Trophoblast cell (in vitro differentiated cells and primary cell): ENCODE measurements around the gene THEMIS2.

Experiments
- DNase-seq, 2 donors: peaks; one replicate each; pipeline ENCODE4 v3.0.0-alpha.2; 2016
- H2AFZ ChIP-seq: 2 replicates; pipeline ENCODE4 v1.6.1; 2013; ENCODE audit warnings: low read length, moderate library complexity, mild to moderate bottlenecking; ENCODE audit not compliant: insufficient read depth, poor library complexity
- H2AK5ac ChIP-seq: 2 replicates; pipeline ENCODE4 v1.6.1; 2013; ENCODE audit warnings: mild to moderate bottlenecking, low read length
- H2BK120ac ChIP-seq: 2 replicates; pipeline ENCODE4 v1.6.1; 2013; ENCODE audit warnings: low read length, mild to moderate bottlenecking, moderate library complexity; ENCODE audit not compliant: insufficient read depth, poor library complexity
- H2BK12ac ChIP-seq: 2 replicates; pipeline ENCODE4 v1.6.1; 2013; ENCODE audit warnings: mild to moderate bottlenecking, low read length, moderate library complexity
- H2BK5ac ChIP-seq: 2 replicates; pipeline ENCODE4 v1.6.1; 2013; ENCODE audit warnings: low read length, low read depth, moderate library complexity, mild to moderate bottlenecking; ENCODE audit not compliant: poor library complexity
- H3K14ac ChIP-seq: 2 replicates; pipeline ENCODE4 v1.6.1; 2013; ENCODE audit warnings: mild to moderate bottlenecking, low read length
- H3K18ac ChIP-seq: 2 replicates; pipeline ENCODE4 v1.6.1; 2013; ENCODE audit warnings: mild to moderate bottlenecking, low read length
- H3K23ac ChIP-seq: 2 replicates; pipeline ENCODE4 v1.6.1; 2013; ENCODE audit warnings: low read length
- H3K27ac ChIP-seq: 2 replicates; pipeline ENCODE4 v1.5.1; 2013; ENCODE audit warnings: low read depth, mild to moderate bottlenecking, inconsistent platforms, low read length, moderate library complexity
- H3K27me3 ChIP-seq: 2 replicates; pipeline ENCODE4 v1.6.1; 2013; ENCODE audit warnings: inconsistent platforms, mild to moderate bottlenecking, low read length, moderate library complexity; ENCODE audit not compliant: insufficient read depth
- H3K36me3 ChIP-seq, 2 experiments: 1 replicate in 1 of 2; 2 replicates in 1 of 2; pipeline ENCODE4 v1.6.1; 2013; ENCODE audit warnings: low read length in 2 of 2, mild to moderate bottlenecking in 2 of 2, moderate library complexity in 1 of 2; ENCODE audit not compliant: insufficient read depth in 2 of 2, control insufficient read depth in 1 of 2
- H3K4ac ChIP-seq: 2 replicates; pipeline ENCODE4 v1.6.1; 2013; ENCODE audit warnings: low read depth, mild to moderate bottlenecking, low read length, moderate library complexity
- H3K4me1 ChIP-seq, 2 experiments: 1 replicate in 1 of 2; 2 replicates in 1 of 2; pipeline ENCODE4 v1.6.1; 2013; ENCODE audit warnings: low read length in 2 of 2, mild to moderate bottlenecking in 2 of 2, moderate library complexity in 1 of 2; ENCODE audit not compliant: insufficient read depth in 2 of 2, control insufficient read depth in 1 of 2
- H3K4me2 ChIP-seq: 2 replicates; pipeline ENCODE4 v1.6.1; 2013; ENCODE audit warnings: inconsistent platforms, mild to moderate bottlenecking, low read length, moderate library complexity
- H3K4me3 ChIP-seq: 2 replicates; pipeline ENCODE4 v1.5.1; 2013; ENCODE audit warnings: mild to moderate bottlenecking, low read depth, low read length, inconsistent platforms
- H3K79me1 ChIP-seq: one replicate; pipeline ENCODE4 v1.6.1; 2013; ENCODE audit warnings: low read length
- H3K79me2 ChIP-seq: 2 replicates; pipeline ENCODE4 v1.6.1; 2013; ENCODE audit warnings: low read length, mild to moderate bottlenecking; ENCODE audit not compliant: control insufficient read depth, insufficient read depth, poor library complexity
- H3K9ac ChIP-seq: 2 replicates; pipeline ENCODE4 v1.6.1; 2013; ENCODE audit warnings: mild to moderate bottlenecking, low read length
- H3K9me3 ChIP-seq: 2 replicates; pipeline ENCODE4 v1.6.1; 2013; ENCODE audit warnings: low read depth, mild to moderate bottlenecking, control low read depth, inconsistent platforms, low read length; ENCODE audit not compliant: insufficient read depth
- H4K12ac ChIP-seq: 2 replicates; pipeline ENCODE4 v1.6.1; 2013; ENCODE audit warnings: low read depth, mild to moderate bottlenecking, low read length, moderate library complexity
- H4K8ac ChIP-seq: 2 replicates; pipeline ENCODE4 v1.6.1; 2013; ENCODE audit warnings: low read depth, mild to moderate bottlenecking, low read length, moderate library complexity
- H4K91ac ChIP-seq: one replicate; pipeline ENCODE4 v1.6.1; 2013; ENCODE audit warnings: low read depth, mild to moderate bottlenecking, low read length, moderate library complexity
- WGBS: extraction: QIAGEN DNeasy Blood & Tissue Kit; methylation state at CpG from one replicate; pipeline ENCODE4 v1.1.7; 2013; ENCODE audit warnings: missing lambda C conversion rate; ENCODE audit not compliant: insufficient read length, insufficient coverage; ENCODE audit errors: extremely low coverage; 5-methylcytosine and 5-hydroxymethylcytosine counted together

Gene THEMIS2

GRCh38 chr1:27864264-27864895 is 8.0 kb upstream of the THEMIS2 start:
- Histone ChIP-seq H4K12ac (no peak overlapping the region), H3K23ac (no peak overlapping the region), H3K27me3 (no peaks in the 10 kb centered on the region), H3K4ac (no peak overlapping the region), H3K9ac (no peak overlapping the region), H4K8ac (no peak overlapping the region), H3K79me1 (no peaks in the 10 kb centered on the region), H2BK12ac (no peak overlapping the region), H2BK120ac (no peak overlapping the region), H2BK5ac (no peak overlapping the region), H2AFZ (peak overlapping the region; percentile 35), H3K18ac (no peak overlapping the region), H3K14ac (no peak overlapping the region), H3K79me2 (no peaks in the 10 kb centered on the region), H3K4me2 (no peak overlapping the region), H3K27ac (no peak overlapping the region), H3K4me3 (no peak overlapping the region), H3K9me3 (no peaks in the 10 kb centered on the region), H4K91ac (no peak overlapping the region), H3K36me3 (no peaks in the 10 kb centered on the region), H3K4me1 (peaks cover 3 to 4% of the 10 kb centered on the region in 2 experiments), H2AK5ac (no peak overlapping the region)
- peak in 1 of 2 donors; percentile 26 for DNase-seq
- WGBS = no CpG with 5 or more reads among the region's 8 CpGs

GRCh38 chr1:27865821-27866220 is 6.5 kb upstream of the THEMIS2 start:
- H2AFZ ChIP-seq = no peak overlapping the region
- no peak overlapping the region for H3K4me3 ChIP-seq
- H2BK12ac ChIP-seq = no peak overlapping the region
- H2BK120ac ChIP-seq = no peak overlapping the region
- no peaks in the 10 kb centered on the region for H3K79me1 ChIP-seq
- no peak overlapping the region for H2BK5ac ChIP-seq
- no peak overlapping the region for H4K12ac ChIP-seq
- no peak overlapping the region for H3K4ac ChIP-seq
- H3K27ac ChIP-seq = no peak overlapping the region
- H3K14ac ChIP-seq = no peak overlapping the region
- H4K8ac ChIP-seq = no peak overlapping the region
- DNase-seq = no peak
- WGBS = no CpG with 5 or more reads among the region's 10 CpGs
- H3K18ac ChIP-seq = no peak overlapping the region
- H3K27me3 ChIP-seq = no peaks in the 10 kb centered on the region
- peaks cover 3 to 4% of the 10 kb centered on the region in 2 experiments for H3K4me1 ChIP-seq
- no peak overlapping the region for H2AK5ac ChIP-seq
- no peaks in the 10 kb centered on the region for H3K9me3 ChIP-seq
- no peaks in the 10 kb centered on the region for H3K79me2 ChIP-seq
- H4K91ac ChIP-seq = no peak overlapping the region
- no peaks in the 10 kb centered on the region for H3K36me3 ChIP-seq
- no peak overlapping the region for H3K9ac ChIP-seq
- H3K4me2 ChIP-seq = no peak overlapping the region
- H3K23ac ChIP-seq = no peak overlapping the region

- Histone ChIP-seq H2AFZ (no peak overlapping the region), H3K27me3 (no peaks in the 10 kb centered on the region), H3K9ac (no peak overlapping the region), H3K4me1 (peaks cover 8 to 14% of the 10 kb centered on the region in 2 experiments), H4K12ac (no peak overlapping the region), H2BK5ac (no peak overlapping the region), H3K4me3 (no peak overlapping the region), H3K4ac (no peak overlapping the region), H3K9me3 (no peaks in the 10 kb centered on the region), H3K27ac (no peak overlapping the region), H3K79me1 (no peaks in the 10 kb centered on the region), H2AK5ac (no peak overlapping the region), H3K79me2 (no peaks in the 10 kb centered on the region), H3K36me3 (no peaks in the 10 kb centered on the region), H3K4me2 (no peak overlapping the region), H4K8ac (no peak overlapping the region), H3K18ac (no peak overlapping the region), H2BK12ac (no peak overlapping the region), H3K14ac (no peak overlapping the region), H4K91ac (no peak overlapping the region), H3K23ac (no peak overlapping the region), H2BK120ac (no peak overlapping the region)
- DNase-seq = no peak
- WGBS = no CpG with 5 or more reads among the region's 11 CpGs
These were observed 3.8 kb upstream of the THEMIS2 start for GRCh38 chr1:27868556-27868931.

- H4K91ac ChIP-seq = no peak overlapping the region
- DNase-seq = no peak
- no peak overlapping the region for H2BK5ac ChIP-seq
- WGBS = no CpG with 5 or more reads among the region's 16 CpGs
- no peak overlapping the region for H4K8ac ChIP-seq
- no peak overlapping the region for H3K4ac ChIP-seq
- H3K4me3 ChIP-seq = no peak overlapping the region
- H3K18ac ChIP-seq = no peak overlapping the region
- H3K23ac ChIP-seq = no peak overlapping the region
- no peak overlapping the region for H2BK12ac ChIP-seq
- H3K9me3 ChIP-seq = no peaks in the 10 kb centered on the region
- H2AK5ac ChIP-seq = no peak overlapping the region
- no peaks in the 10 kb centered on the region for H3K36me3 ChIP-seq
- no peak overlapping the region for H3K4me2 ChIP-seq
- H3K14ac ChIP-seq = no peak overlapping the region
- no peak overlapping the region for H3K27ac ChIP-seq
- peaks cover 8 to 13% of the 10 kb centered on the region in 2 experiments for H3K4me1 ChIP-seq
- no peak overlapping the region for H2AFZ ChIP-seq
- H4K12ac ChIP-seq = no peak overlapping the region
- no peaks in the 10 kb centered on the region for H3K27me3 ChIP-seq
- no peaks in the 10 kb centered on the region for H3K79me1 ChIP-seq
- no peak overlapping the region for H2BK120ac ChIP-seq
- H3K9ac ChIP-seq = no peak overlapping the region
- H3K79me2 ChIP-seq = no peaks in the 10 kb centered on the region
These were observed 3.2 kb upstream of the THEMIS2 start for GRCh38 chr1:27868932-27869718.
